Measurements from ENCODE around the gene MAGEB17.
"Not testable (repeated sequence)": the region's sequence is repeated elsewhere in the genome, so short reads cannot be mapped to it uniquely, and the experiment has no call there.

DNA sequence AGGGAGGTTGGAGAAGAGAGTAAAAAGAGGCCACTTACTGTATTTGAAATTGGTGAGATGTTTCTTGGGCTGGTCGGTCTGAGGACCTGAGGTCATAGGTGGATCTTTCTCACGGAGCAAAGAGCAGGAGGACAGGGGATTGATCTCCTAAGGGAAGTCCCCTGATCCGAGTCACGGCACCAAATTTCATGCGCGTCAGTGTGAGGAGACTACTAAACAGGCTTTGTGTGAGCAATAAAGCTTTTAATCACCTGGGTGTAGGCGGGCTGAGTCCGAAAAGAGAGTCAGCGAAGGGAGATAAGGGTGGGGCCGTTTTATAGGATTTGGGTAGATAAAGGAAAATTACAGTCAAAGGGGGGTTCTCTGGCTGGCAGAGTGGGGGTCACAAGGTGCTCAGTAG lies 16.6 kb downstream of the MAGEB17 start:
- TF ChIP-seq, protein P1, sequence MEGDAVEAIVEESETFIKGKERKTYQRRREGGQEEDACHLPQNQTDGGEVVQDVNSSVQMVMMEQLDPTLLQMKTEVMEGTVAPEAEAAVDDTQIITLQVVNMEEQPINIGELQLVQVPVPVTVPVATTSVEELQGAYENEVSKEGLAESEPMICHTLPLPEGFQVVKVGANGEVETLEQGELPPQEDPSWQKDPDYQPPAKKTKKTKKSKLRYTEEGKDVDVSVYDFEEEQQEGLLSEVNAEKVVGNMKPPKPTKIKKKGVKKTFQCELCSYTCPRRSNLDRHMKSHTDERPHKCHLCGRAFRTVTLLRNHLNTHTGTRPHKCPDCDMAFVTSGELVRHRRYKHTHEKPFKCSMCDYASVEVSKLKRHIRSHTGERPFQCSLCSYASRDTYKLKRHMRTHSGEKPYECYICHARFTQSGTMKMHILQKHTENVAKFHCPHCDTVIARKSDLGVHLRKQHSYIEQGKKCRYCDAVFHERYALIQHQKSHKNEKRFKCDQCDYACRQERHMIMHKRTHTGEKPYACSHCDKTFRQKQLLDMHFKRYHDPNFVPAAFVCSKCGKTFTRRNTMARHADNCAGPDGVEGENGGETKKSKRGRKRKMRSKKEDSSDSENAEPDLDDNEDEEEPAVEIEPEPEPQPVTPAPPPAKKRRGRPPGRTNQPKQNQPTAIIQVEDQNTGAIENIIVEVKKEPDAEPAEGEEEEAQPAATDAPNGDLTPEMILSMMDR (conservative IDR thresholded peaks at IDR 0.05; ENCODE audit: low read depth in 2 of 2), result not testable (repeated sequence)
- TF ChIP-seq REST (IDR thresholded peaks at IDR 0.05; ENCODE audit: unreplicated experiment); EZH2 (IDR thresholded peaks at IDR 0.05; ENCODE audit: low read depth, unreplicated experiment); NANOG (IDR thresholded peaks at IDR 0.05; ENCODE audit: borderline replicate concordance); POLR2AphosphoS5 (IDR thresholded peaks at IDR 0.05; ENCODE audit: low read depth); EZH2phosphoT487 (IDR thresholded peaks at IDR 0.05; ENCODE audit: unreplicated experiment); CREB1 (CRISPR knock-in tag; IDR thresholded peaks at IDR 0.05; ENCODE audit: low read depth); ZNF114 (CRISPR knock-in tag; IDR thresholded peaks at IDR 0.05); JUNB (IDR thresholded peaks at IDR 0.05; ENCODE audit: unreplicated experiment); STAT1 (IDR thresholded peaks at IDR 0.05; ENCODE audit: unreplicated experiment); ETS1 (IDR thresholded peaks at IDR 0.05); ZNF331 (CRISPR knock-in tag; IDR thresholded peaks at IDR 0.05; ENCODE audit: low read depth); ZNF462 (CRISPR knock-in tag; IDR thresholded peaks at IDR 0.05): not testable (repeated sequence)
